Inferior parietal cortex (tissue), 1 donor: Measurements from ENCODE around the gene CRYBG1.

Experiments used
- DNase-seq: peaks from one replicate; pipeline ENCODE4 v3.0.0-alpha.2; 2016; ENCODE audit errors: extremely low spot score

The CRYBG1 gene

DNA sequence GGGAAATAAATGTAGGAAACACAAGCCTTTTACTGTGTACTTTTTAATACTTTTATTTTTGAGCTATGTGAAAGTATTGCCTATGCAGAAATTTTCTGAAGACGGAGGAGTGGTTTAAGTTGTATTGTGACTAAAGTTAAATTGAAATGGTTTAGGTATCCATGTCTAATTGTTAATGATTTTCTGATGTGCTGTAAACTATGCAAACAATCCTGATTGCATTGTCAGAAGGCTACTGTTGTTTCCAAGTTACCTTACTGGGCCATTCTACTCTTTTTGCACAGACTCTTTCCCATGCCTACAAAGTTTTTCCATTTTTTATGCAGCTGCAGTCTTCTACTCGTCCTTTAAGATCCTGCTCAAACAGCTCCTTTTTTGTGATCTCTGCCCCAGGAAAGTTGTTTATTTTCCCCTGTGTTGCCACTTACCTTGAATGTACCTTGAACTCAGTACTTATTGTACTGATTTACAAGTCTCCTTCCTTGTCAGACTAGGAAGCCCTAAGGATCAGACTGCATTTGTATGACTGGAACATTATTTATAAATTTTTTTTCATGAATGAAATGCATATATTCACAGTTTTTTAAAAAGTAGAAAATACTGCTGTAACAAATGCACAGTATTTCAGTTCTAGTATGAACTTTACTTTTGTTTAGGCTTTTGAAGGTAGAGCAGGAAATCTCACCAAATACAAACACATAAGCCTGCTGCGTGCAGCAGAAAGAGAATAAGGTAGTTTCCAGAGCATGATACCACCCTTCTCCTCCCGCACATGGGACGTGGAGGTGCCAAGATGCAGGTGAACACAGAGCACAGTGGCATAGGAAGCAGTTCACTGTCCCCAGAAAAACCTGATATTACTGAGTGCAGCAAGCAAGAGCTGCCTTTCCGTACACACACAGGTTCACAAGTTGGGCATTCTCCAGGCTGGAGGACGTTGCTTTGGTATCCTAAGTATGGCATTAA, 97.8 kb downstream of the CRYBG1 start:
- no peak for DNase-seq

DNA sequence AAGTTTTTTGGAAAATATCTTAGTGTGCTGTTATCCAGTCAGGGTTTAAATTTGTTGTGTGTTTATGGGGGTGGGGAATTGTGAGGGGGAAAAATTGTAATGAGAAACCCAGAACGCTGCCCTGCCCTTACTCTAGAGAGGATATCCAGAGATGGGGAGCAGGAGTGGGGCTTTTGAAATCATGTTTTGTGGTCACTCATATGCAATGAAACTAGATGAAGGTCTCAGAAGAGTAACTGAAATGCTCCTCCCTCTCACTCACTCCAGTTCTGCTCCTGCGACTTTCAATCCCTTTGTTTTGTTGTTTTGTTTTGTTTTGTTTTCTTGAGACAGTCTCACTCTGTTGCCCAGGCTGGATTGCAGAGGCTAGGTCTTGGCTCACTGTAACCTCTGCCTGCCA, 100.0 kb downstream of the CRYBG1 start:
- no peak for DNase-seq

GRCh38 chr6:106461084-106461483, 100.6 kb downstream of the CRYBG1 start:
- DNase-seq, result no peak

DNA sequence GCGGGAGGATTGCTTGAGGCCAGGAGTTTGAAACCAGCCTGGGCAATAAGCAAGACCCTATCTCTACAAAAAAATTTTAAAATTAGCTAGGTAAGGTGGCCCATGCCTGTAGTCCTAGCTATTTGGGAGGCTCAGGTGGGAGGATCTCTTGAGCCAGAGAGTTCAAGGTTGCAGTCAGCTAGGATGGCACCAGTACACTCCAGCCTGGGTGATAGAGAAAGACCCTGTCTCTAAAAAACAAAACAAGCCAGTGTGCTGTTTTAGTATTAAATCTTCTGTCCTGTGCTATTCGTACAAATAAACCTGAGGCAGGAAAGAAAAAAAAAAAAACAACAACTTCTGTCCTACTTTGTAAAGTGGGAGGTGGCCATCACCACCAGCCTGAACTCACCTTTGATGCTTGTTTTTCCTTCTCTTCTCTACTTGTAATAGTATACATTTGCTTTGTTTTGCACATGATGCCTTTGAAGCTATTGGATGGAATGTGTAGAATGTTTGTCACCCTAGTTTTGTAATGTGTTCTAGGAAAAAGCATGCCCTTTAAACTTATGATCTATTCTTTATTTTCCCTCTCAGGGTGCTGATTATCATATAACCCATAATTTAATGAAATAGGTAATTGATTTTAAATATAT, 102.5 kb downstream of the CRYBG1 start:
- no peak for DNase-seq

- DNase-seq, result no peak
These were observed 105.7 kb downstream of the CRYBG1 start for GRCh38 chr6:106466211-106466610.

DNA sequence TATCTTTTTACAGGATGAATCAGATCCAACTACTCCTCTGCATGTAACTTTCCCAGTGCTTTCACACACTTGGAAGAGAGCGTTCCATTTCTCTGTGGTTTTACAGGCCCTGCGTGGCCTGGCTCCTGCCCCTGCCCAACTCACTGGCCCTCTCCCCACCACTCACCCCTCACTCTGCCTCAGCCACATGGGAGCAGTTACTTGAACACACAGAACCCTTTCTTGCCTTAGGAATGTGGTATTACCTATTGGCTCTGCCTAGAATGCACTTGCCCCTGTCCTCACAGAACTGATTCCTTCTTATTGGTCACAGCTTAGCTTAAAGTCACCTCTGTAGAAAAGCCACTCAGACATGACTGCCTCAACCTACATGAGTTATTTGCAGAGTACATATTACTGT, 108.4 kb downstream of the CRYBG1 start:
- no peak for DNase-seq

DNA sequence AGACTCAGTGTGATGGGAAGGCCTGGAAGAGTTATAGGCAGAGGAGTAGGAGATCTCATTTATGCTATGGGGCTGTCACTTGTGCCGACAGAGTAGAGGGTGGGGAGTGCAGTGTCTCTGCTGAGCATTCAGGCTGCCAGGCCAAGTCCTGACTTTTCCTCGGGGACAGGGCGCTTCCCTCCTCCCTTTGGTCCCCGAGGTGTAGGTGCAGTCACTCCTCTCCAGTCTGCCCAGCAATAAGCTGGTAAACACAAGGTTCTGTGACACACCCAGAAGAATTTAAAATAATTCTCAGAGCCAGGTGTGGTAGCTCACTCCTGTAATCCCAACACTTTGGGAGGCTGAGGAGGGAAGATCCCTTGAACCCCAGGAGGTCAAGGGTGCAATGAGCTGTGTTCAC, 109.4 kb downstream of the CRYBG1 start:
- DNase-seq, result no peak

DNA sequence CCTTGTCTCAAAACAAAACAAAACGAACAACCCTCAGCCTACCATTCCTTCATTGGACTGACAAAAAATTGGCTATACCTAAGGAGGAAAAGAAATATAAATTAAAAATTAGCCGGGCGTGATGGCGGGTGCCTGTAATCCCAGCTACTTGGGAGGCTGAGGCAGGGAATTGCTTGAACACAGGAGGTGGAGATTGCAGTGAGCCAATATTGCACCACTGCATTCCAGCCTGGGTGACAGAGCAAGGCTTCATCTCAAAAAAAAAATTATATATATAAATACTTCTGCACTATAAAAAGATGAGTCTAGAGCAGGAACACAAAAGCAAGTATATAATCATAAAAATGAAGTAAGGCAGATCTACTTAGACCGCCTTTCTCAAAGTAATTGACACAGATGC, 109.8 kb downstream of the CRYBG1 start:
- no peak for DNase-seq

DNA sequence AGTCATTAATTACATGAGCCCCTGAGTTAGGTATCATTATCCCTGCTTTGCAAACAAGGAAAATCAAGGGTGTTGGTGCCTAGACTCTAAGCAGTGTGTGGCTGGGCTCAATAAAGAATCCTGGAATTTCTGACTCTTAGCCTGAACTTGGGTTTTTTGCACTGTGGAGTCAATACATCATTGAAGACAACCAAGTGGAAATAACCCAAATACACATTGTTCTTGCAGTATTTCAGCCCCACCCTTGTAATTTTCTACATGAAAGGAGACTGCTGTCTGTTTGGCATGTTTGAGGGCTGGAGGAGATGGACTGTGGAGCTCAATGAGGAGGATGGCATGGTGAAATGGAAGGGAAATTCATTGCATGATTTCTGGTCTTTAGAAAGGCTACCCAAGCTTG, 110.3 kb downstream of the CRYBG1 start:
- DNase-seq, result no peak

DNA sequence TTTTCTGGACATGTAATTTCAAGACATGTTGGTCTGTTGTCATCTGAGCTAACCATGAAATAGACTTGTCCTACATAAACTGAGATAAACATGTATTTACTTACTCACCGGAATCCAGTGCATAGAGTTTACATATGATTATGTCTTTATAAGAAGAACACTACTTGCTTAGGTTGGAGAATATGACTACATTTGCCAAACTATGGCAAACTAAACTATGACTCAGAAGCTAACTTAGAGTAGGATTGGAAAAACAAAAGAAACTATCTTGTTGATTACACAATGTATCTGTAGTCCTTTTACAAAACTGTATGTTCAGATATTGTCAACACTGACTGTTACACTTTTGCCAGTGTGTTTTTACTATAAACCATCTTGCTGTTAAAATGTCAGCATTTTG, 113.3 kb downstream of the CRYBG1 start:
- DNase-seq, result no peak

DNA sequence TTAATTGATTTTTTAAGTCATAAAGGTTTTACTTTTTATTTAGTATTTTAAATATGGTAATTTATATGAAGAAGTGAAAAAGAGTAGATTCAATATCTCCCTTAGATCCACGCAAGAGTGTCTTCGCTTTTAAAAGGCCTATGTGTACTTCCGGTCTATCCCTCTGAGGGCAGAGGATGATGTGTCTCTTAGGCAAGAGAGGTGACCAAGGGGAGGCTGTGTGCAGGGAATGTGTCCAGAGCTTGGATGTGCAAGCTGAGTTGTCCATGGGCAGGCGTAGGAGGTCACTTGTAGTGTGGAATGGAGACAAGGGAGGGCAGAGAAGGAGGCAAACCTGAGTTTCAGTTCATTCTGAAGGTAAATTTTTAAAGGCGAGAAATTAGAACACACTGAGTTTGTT, 113.9 kb downstream of the CRYBG1 start:
- no peak for DNase-seq

GRCh38 chr6:106475284-106475683, 114.8 kb downstream of the CRYBG1 start:
- DNase-seq, result no peak

DNA sequence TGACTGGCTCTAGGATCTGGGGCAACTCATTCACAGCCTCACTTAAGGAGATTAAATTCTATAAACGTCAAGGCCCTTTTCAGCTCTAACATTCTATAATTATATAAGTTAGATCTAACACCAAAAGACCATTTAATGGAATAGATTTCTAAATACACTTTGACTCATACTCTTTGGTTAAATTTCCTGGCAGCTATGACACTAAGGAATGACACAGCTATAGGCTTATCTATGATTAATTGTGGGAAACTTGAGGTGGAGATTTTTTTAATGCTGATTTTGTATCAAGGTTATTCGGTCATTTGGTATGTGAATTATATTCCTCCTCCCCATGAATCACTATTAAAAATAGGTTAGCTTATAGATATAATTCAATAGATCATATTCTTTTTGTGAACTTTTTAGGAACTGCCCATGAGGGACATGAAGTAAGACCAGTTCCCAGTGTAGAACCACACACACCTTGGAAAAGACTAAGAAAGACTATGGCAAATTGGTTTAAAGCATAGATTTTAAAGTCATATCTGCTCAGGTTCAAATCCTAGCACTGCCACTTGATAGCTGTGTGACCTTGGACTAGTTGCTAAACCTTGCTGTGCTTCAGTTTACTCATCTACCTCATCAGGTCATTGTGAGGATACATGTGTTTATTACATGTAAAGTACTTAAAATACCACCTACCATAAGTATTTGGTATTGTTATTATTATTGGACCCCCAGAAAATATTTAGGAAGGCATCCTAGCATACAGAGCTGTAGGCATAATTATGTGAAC, 116.0 kb downstream of the CRYBG1 start:
- DNase-seq, result no peak

DNA sequence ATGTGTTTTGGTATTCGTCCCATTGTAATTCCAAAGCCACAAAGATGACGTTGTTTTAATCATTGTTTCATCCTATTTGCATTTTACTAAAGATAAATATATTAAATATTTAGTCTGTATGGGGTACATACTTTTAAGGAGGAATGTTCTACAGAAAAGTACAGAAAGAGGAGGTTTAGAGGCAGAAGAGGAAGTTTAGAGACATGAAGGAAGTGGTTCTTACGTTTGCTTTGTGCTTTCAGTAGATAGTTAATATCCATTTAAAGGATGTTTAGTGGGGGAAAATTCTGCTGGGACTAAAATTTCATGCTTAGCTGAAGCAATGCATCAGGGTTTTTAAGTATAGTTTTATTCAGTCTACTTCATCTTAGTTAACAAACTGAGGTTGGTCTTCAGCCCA, 116.6 kb downstream of the CRYBG1 start:
- no peak for DNase-seq

GRCh38 chr6:106477790-106478189, 117.3 kb downstream of the CRYBG1 start:
- DNase-seq, result no peak

DNA sequence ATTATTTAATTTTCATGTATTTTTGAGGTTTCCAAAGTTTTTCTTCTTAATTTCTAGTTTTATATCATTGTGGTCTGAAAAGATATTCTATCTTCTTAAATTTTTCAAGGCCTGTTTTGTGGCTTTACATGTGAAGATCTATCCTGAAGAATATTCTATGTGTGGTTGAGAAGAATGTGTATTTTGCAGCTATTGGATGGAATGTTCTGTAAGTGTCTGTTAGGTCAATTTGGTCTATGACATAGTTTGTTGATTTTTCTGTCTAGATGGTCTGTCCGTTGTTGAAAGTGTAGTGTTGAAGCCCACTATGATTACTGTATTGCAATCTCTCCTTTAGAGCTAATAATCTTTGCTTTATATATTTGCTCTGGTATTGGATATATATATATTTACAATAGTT, 125.7 kb downstream of the CRYBG1 start:
- no peak for DNase-seq

- no peak for DNase-seq
These were observed 128.2 kb downstream of the CRYBG1 start for GRCh38 chr6:106488494-106489370.

- no peak for DNase-seq
These were observed 129.5 kb downstream of the CRYBG1 start for GRCh38 chr6:106490030-106490429.

GRCh38 chr6:106490436-106490835, 129.9 kb downstream of the CRYBG1 start:
- DNase-seq, result no peak

GRCh38 chr6:106490974-106491373, 130.5 kb downstream of the CRYBG1 start:
- no peak for DNase-seq

DNA sequence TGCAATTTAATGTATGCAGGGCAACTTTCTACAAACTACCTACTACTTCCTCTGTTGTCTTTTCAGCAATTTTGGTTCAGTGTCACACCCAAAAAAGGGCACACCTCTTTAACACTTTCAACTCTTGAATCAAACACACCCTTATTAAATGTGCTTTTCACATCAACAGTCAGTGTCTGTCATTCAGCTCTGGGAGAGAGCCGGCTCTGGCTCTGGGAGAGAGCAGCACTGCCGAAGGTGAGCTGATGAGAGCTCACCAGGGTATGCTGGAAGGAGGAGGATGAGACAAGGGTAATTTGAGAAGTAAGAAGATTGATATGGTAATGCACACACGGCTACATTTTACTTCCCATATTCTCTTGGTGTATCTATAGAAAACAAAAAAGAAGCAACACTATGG, 134.5 kb downstream of the CRYBG1 start:
- no peak for DNase-seq
